DOHH2 (cell line): ENCODE data around the gene FAM107B.
A peak's percentile ranks its signal among the peaks of the same experiment; 100 is the strongest.

ENCODE experiments used
- H3F3A ChIP-seq: fragments of 200-600 bp; sonication (generic), shearing (Covaris generic); 2 replicates; pipeline ENCODE4 v1.6.0; 2016; ENCODE audit warnings: antibody characterized with exemption, mild to moderate bottlenecking; ENCODE audit not compliant: control insufficient read depth, insufficient read depth
- H3K27ac ChIP-seq: fragments of 200-600 bp; sonication (generic); 2 replicates; pipeline ENCODE4 v1.5.1; 2014; ENCODE audit warnings: low read depth, mild to moderate bottlenecking, low read length, moderate library complexity
- H3K27me3 ChIP-seq: fragments of 200-600 bp; sonication (generic); 2 replicates; pipeline ENCODE4 v1.6.1; 2014; ENCODE audit warnings: mild to moderate bottlenecking, low read length, mixed read lengths; ENCODE audit not compliant: control insufficient read depth
- H3K36me3 ChIP-seq: fragments of 200-600 bp; sonication (generic); 2 replicates; pipeline ENCODE4 v1.6.1; 2014; ENCODE audit warnings: mild to moderate bottlenecking, low read length, moderate library complexity, mixed read lengths; ENCODE audit not compliant: control insufficient read depth
- H3K4me1 ChIP-seq: fragments of 200-600 bp; sonication (generic); 2 replicates; pipeline ENCODE4 v1.6.1; 2014; ENCODE audit warnings: mild to moderate bottlenecking, low read length, mixed read lengths; ENCODE audit not compliant: control insufficient read depth
- H3K4me2 ChIP-seq: fragments of 200-600 bp; sonication (generic); 2 replicates; pipeline ENCODE4 v1.6.0; 2014; ENCODE audit warnings: mild to moderate bottlenecking, low read length, moderate library complexity
- H3K4me3 ChIP-seq: fragments of 200-600 bp; sonication (generic); 2 replicates; pipeline ENCODE4 v1.5.1; 2014; ENCODE audit warnings: mild to moderate bottlenecking, low read length, mixed read lengths
- H3K79me2 ChIP-seq: fragments of 200-600 bp; sonication (generic); 2 replicates; pipeline ENCODE4 v1.6.1; 2014; ENCODE audit warnings: mild to moderate bottlenecking, low read length, mixed read lengths; ENCODE audit not compliant: control insufficient read depth
- H3K9me2 ChIP-seq: fragments of 200-600 bp; sonication (generic); replicated peaks from 2 replicates; pipeline ENCODE4 v1.6.1; 2014; ENCODE audit warnings: mild to moderate bottlenecking, low read length, mixed read lengths; ENCODE audit not compliant: control insufficient read depth
- H3K9me3 ChIP-seq: fragments of 200-600 bp; sonication (generic); 2 replicates; pipeline ENCODE4 v1.6.1; 2014; ENCODE audit warnings: antibody characterized with exemption, low read length, mixed read lengths; ENCODE audit not compliant: control insufficient read depth, insufficient read depth
- H4K20me1 ChIP-seq: fragments of 200-600 bp; sonication (generic); 2 replicates; pipeline ENCODE4 v1.6.0; 2014; ENCODE audit warnings: low read depth, mild to moderate bottlenecking, antibody characterized with exemption, low read length, moderate library complexity; ENCODE audit not compliant: control insufficient read depth, insufficient read depth
- CTCF ChIP-seq: fragments of 200-600 bp; sonication (generic); IDR thresholded peaks from one replicate; pipeline ENCODE4 v1.5.1; 2014; ENCODE audit warnings: antibody characterized with exemption, mild to moderate bottlenecking, low read depth, low read length; ENCODE audit not compliant: poor library complexity, severe bottlenecking
- EZH2phosphoT487 ChIP-seq: fragments of 200-600 bp; sonication (generic); IDR thresholded peaks from 2 replicates; pipeline ENCODE4 v1.6.1; 2017; ENCODE audit warnings: borderline replicate concordance, mild to moderate bottlenecking, antibody characterized with exemption, low read length, moderate library complexity, mixed read lengths

Gene FAM107B

DNA sequence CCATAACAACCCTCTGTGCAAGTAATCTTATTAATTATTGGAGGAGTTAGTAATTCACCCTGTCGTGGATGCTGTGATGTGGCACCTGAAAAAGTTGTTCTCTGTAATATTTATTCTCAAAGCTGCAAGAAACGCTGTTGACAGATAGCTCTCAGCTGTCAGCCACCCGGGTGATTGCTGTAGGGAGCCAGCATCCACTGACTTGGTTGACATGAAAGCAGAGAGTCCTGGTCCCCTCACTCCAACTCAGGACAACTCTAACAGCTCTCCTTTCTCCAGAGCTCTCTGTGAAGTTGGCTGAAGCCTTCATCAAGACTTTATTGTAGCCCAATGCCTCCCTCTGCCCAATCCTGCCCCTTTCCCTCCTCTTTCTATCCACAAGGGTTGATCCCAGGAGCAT, 98.0 kb downstream of the FAM107B start:
- H3K4me1 ChIP-seq: peaks cover 53% of the 10 kb centered on the region
- peaks cover 10% of the 10 kb centered on the region for H3F3A ChIP-seq
- no peaks in the 10 kb centered on the region; the same call in 1 of the 2 replicates for H3K36me3 ChIP-seq
- H4K20me1 ChIP-seq: no peaks in the 10 kb centered on the region
- H3K4me3 ChIP-seq: no peak overlapping the region
- no peaks in the 10 kb centered on the region for H3K9me3 ChIP-seq
- no peaks in the 10 kb centered on the region for H3K79me2 ChIP-seq
- TF ChIP-seq CTCF: no peak
- no peak for TF ChIP-seq EZH2phosphoT487
- no peaks in the 10 kb centered on the region for H3K27me3 ChIP-seq
- no peaks in the 10 kb centered on the region for H3K9me2 ChIP-seq
- no peak overlapping the region for H3K4me2 ChIP-seq
- H3K27ac ChIP-seq: no peak overlapping the region

DNA sequence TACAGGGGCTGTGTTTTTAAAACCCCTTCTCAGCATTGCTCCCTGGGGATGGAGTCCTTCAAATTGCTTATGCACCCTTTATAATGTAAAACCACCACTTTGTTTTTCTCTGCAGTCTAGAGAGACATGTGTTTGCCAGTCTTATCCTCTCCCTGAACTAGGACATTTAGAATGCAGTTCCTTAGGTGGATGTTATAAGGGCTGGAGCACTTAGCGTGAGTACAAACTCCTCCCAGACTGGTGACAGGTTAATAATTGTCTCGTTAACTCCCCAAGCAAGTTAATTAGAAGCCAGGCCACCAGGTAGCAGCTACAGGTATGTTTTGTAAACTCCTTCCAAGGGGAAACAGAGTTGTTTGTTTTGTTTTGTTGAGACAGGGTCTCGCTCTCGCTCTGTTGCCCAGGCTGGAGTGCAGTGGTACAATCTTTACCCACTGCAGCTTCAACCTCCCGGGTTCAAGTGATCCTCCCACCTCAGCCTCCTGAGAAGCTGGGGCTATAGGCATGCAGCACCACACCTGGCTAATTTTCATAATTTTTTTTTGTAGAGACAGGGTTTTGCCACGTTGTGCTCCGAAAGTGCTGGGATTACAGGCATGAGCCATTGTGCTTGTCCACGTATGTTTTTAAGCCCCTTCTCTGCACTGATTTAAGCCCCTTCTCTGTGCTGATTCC, 100.2 kb downstream of the FAM107B start:
- no peaks in the 10 kb centered on the region for H3K9me2 ChIP-seq
- H3K36me3 ChIP-seq: no peaks in the 10 kb centered on the region; the same call in 1 of the 2 replicates
- H3K4me2 ChIP-seq: peak overlapping the region; percentile 94
- peaks cover 26% of the 10 kb centered on the region for H3F3A ChIP-seq
- peak overlapping the region; percentile 91 for H3K27ac ChIP-seq
- H3K9me3 ChIP-seq: 0 out of 2 replicates have a peak, but pooled peaks cover 8% of the 10 kb centered on the region
- peaks cover 71% of the 10 kb centered on the region for H3K4me1 ChIP-seq
- TF ChIP-seq CTCF (no peak), EZH2phosphoT487 (no peak)
- H4K20me1 ChIP-seq: no peaks in the 10 kb centered on the region
- no peaks in the 10 kb centered on the region for H3K79me2 ChIP-seq
- no peaks in the 10 kb centered on the region for H3K27me3 ChIP-seq
- peak overlapping the region; percentile 70 for H3K4me3 ChIP-seq

DNA sequence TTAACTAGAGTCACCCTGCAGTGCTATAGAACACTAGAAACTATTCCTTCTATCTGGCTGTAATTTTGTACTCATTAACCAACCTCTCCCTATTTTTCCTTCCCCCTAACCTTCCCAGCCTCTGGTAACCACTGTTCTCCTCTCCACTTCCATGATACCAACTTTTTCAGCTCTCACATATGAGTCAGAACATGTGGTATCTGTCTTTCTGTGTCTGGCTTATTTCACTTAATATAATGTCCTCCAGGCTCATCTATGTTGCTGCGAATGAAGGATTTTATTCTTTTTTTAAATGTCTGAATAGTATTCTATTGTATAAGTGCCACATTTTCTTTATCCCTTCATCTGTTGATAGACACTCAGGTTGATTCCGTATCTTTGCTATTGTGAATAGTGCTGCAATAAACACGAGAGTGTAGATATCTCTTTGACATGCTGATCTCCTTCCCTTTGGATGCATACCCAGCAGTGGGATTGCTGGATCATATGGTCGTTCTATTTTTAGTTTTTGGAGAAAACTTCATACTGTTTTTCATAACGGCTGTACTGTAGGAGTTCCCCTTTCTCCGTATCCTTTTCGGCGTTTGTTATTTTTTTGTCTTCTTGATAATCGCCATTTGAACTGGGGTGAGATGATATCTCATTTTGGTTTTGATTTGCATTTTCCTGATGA, 101.4 kb downstream of the FAM107B start:
- Histone ChIP-seq H3K27ac (peak overlapping the region; percentile 91), H3K4me1 (peaks cover 77% of the 10 kb centered on the region), H4K20me1 (no peaks in the 10 kb centered on the region), H3K79me2 (no peaks in the 10 kb centered on the region), H3K27me3 (no peaks in the 10 kb centered on the region), H3K9me3 (0 out of 2 replicates have a peak, but pooled peaks cover 8% of the 10 kb centered on the region), H3K4me2 (peak overlapping the region; percentile 94), H3K36me3 (no peaks in the 10 kb centered on the region; the same call in 1 of the 2 replicates), H3K4me3 (peak overlapping the region; percentile 70), H3F3A (peaks cover 26% of the 10 kb centered on the region), H3K9me2 (no peaks in the 10 kb centered on the region)
- TF ChIP-seq EZH2phosphoT487 (no peak), CTCF (no peak)
